ENCODE measurements around the gene KLC1.

KLC1 gene

DNA sequence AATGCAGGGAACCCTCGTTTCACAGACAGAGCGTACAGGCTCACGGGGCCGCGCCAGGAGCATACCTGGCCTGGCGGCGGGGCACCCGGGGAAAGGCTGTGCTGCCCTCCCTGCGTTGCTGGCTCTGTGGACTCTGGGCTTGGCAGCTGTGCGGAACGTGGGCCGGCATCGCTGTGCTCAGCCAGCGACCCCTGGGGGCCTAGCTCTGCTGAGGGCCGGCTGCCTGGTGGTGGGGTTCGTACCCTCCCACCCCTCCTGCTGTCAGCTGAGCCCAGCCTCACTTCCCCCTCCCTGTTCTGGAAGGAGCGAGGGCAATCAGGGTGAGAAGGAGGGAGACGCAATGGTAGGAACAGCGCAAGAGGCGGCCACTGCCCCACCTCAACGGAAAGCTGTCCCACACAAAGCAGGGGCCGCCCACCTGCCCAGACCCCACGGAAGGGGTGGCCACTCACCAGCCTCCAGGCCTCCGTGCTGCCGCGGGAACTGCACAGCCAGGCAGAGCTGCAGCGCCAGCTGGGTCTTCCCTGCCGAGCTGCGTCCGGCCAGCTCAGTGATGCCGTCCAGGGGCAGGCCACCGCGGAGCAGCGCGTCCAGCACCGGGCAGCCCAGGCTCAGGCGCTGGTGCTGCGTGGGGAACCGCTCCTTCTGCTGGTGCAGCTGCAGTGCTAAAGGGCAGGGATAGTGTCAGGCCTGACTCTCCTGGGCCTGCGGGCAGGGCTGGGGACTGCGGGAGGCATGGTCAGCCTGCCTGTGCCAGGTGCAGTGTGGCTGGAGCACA lies 77.7 kb downstream of the KLC1 start:
- no peak for DNase-seq

DNA sequence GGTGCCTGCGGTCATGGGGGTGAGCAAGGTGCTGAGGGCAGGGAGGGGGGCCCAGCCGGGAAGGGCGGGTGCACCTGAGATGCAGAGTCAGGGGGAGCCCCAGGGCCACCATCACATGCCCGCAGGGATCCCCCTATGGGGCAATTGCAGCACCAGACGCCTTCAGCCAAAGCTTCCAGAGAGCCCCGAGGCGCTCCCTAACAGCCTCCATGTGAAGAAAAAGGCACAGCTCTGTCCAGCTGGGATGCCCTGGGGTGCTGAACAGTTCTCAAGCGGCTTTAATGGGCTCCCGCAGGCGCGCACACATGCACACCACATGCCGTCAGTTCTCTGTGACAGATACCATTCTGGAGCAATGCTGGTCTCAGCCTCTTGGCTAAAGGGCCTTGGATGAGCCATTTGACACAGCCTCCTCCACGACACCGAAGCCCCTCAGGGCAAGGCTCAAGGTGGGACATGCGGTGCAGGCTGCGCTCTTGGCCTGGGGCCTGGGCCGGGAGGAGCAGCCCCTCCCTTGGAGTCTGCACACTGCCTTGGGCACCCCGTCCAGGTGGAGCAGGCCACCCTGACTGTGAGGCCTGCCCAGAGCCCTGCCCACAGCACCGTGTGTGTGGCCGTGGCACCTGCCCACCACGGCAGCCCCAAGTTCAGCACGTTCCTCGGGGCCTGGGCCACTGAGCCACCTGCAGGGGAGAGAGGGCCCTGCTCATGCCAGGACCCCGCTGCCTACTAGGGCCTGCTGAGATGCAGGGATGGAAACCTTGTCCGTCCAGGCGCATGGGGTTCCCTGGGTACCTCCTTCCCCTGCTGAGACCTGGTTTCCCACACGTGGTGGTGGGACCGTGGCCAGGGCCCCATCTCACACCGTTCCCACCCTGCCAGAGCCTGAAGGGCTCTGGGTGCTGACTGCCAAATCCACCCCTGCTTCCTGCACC lies 78.6 kb downstream of the KLC1 start:
- no peak for DNase-seq

DNA sequence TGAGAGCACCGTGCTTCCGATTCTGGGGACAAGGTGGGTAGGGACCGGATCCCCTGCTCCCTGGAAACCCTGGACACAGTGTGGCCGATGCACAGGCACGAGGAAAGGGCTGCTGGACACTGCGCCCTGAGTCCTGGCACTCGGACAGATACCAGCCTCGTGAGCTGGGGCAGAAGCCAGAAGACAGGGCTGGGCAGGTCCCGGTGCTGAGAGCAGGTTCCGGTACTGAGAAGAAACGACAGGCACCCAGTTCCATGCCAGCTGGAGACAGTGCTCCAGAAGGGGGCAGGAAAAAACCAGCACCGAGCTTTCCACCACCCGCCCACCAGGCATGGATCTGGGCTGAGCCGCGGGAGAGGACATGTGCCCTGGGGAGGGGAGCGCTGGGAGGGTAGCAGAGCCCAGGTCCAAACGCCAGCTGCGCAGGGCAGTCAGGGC lies 79.8 kb downstream of the KLC1 start:
- no peak for DNase-seq

DNA sequence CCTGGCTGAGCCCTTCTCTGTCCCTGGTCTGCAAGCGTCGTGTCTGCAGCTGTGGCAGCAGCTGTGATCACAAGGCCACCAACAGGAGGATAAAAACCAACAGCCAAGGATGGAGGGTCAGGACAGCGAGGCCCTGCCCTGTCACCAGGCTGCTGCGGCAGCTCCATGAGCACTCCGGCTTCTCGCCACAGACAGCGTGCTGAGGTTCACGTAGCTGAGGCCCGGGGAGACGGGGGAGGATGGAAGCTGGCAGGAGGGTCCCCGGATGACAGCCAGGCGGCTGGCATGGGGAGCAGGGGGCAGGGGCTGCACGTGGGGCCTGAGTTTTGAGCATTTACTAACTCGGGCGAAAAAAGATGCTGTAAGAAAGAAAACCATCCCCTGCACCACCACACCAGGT lies 80.8 kb downstream of the KLC1 start:
- DNase-seq, result no peak

DNA sequence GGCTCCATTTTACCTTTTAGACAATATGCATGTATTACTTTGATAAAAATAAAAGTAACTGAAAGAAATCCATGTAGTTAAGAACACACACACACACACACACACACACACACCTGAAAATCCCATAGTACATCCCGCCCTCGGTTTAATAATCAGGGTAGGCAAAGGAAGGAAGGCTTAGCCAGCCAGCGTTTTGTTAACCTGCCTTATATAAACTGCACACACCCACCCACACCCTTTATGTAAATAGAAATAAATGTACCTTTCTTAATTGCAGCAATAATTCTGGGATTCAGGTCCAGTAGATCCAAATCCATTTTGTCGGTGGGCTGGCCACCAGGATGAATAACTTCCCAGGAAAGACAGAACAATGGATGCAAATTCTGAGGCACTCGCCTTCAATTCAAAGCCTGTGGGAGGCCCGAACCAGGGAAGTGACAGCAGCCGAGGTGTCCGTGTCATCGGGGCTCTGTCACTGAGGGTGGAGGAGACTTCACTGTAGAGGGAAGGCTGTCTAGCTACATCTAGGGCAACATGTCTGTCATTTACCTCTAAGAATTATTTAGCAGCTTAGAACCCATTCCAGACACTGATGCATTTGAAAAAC lies 81.9 kb downstream of the KLC1 start:
- no peak for DNase-seq

DNA sequence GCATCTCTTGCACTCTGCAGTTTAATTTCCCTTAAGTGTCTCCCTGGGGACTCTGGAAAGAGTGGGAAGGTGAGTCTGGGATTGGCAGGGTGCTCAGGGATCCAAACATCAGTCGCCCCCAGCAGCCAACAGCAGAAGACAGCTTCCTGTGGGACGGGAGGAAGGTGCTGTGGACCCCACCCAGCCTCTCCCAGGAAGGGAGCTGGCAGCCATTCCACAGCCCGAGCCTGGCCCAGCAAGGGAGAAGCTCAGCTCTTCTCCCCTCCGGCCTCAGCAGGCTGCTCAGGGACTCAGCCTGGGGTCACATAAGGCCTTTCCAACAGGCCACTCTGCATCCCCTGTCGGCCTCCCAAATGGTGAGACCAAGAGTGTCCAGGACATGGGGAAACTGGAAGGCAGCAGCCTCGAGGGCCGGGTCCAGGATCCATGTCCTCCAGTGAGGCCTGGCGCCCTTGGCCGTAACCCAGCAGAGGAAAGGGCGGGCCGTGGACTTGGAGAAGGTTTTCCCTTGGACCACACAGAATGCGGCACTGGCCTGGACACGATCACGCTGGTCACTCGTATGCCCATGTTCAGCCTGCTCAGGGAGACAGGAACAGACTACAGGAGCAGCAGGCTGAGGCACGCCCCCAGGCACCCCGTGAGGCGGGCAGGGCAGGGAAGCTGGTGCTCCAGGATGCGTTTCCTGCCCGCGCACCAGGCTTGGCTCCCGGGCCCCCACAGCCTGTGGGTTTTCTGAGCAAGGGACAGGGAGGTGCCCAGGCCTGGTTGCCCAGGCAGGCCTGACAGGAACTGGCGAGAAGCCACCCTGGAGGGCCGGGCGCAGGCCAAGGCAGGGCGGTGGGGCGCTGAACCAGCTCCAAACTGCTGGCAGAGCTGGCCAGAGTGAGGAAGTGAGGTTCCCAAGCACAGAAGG lies 82.8 kb downstream of the KLC1 start:
- DNase-seq, result no peak

DNA sequence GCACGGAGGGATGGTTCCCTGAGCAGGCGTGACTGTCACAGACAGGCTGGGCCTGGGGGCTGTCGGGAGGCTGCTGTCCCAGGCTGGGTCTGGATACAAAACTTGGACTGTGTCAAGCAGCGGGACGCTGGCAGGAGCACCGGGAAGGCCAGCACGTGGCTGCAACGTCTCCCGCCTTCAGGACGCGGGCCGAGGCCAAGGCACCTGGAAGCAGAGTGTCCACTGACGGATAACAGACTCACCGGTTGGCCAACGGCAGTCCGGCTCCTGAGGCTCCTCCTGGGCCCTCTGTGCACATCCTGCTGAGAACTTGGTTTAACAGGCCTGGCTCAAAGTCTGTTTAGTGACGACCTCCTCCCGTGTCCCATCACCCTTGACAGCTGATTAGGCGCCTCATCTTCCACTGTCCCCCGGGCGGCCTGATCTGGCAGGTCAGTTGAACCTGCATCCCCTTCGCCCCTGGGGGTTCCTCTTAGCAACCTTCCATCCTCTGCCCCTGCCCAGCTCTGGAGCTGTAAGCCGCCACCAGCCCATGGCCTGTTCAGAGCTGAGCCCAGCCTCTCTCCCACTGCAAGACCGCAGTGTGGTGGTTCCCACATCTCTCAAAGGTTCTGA lies 83.7 kb downstream of the KLC1 start:
- no peak for DNase-seq

DNA sequence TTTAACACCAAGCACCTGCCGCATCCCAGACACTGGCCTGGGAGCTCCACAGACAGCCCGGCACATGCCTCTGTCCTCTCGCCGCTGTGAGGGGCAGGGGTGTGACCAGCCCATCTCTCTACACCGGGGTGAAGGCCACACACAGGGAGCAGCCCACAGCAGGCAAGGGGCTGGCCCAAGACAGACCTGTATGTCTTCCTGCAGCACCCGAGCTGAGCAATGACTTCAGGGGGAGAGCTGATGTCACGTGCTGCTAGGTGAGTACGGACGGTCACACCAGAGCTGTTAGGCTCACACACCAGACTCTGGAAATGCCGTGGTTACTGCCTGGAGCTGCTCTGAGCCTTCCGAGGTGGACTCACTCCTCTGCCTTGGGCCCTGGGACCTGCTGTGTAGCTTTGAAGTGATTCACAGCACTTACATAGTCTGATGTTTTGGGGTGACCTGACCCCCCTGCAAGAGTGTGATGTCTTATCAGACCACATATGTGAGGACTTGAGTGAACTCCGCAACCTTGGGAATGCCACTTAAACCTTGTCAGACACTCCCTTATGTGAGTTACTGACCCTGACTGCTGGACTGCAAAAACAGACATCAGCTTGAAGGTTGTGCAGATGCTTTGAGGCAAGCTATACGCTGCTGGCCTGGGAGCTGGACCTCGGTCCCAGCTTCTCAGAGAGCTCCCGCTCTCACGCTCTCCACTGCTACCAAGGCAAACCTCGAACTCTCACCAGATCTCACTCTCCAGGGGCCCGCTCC lies 84.5 kb downstream of the KLC1 start:
- DNase-seq, result no peak

DNA sequence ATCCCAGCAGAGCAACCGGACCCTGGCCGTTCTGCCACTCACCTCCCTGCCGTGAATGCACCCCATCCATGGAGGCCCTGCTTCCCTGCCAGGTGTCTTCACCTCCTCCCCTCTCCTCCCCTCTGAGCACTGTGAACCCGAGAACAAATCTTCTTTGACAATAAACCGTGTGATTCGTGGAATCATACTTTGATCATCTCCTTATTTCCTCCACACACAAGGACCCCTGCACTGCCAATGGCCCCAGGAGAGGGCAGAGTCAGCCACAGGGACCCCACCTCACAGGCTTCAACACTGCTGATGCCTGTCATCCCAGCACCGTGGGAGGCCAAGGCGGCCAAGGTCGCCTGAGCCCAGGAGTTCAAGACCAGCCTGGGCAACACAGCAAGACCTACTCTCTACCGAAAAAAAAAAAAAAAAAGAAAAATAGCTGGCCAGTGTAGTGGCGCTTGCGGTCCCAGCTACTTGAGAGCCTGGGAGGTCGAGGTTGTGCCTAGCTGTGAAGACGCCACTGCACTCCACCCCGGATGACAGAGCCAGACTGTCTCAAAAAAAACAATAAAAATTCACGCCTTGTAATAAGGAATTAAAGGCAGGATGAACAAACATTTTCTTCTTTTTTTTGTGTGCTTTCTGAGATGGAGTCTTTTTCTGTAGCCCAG lies 85.2 kb downstream of the KLC1 start:
- no peak for DNase-seq

DNA sequence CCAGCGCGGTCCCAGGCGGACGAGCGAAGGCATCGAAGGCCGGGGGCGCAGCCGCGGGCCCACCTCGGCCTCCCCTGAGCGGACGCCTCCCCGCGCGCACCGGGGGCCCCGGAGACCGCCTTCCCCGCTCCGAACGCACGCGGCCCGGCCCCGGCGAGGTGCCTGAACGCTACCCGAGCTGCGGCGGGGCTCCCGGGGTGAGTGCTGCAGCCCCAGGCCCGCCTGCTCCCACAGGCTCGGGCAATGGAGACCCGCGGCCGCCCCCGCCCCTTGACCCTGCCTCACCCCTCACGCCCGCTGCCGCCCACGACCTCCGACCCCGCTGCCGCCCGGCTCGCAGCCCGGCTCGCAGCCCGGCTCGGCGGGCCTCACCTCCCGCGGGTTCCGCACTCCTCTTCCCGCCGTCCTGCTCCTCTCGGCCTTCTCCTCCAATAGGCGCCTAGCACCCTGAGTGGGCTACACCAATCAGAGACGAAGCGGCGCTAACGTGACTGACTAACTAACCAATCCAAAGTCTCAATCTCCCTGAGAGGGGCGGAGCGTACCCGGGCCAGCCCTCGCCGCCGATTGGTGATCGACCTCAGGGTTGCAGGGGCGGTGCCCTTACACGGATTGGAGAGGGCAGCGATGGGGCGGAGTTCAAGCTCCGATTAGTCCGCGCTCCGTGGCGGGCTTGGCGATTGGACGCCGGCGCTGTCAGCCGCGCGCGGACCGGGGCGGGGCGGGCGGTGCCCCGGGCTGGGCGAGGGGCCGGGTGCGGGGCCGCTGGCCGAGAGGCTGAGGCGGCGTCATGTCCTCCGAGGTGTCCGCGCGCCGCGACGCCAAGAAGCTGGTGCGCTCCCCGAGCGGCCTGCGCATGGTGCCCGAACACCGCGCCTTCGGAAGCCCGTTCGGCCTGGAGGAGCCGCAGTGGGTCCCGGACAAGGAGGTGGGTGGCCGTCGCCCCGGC lies 86.3 kb downstream of the KLC1 start, which contains the start of the genes XRCC3 and ZFYVE21:
Gene XRCC3 (minus strand): TSS at position 400 of the 949 bp plus-strand sequence. CDS start 4,364 bp downstream, outside the sequence.
Gene ZFYVE21 (plus strand): TSS at position 759 of the 949 bp plus-strand sequence. CDS start 32 bp downstream, at position 791.
- peak; percentile 97 to 100 (median 99) for DNase-seq

DNA sequence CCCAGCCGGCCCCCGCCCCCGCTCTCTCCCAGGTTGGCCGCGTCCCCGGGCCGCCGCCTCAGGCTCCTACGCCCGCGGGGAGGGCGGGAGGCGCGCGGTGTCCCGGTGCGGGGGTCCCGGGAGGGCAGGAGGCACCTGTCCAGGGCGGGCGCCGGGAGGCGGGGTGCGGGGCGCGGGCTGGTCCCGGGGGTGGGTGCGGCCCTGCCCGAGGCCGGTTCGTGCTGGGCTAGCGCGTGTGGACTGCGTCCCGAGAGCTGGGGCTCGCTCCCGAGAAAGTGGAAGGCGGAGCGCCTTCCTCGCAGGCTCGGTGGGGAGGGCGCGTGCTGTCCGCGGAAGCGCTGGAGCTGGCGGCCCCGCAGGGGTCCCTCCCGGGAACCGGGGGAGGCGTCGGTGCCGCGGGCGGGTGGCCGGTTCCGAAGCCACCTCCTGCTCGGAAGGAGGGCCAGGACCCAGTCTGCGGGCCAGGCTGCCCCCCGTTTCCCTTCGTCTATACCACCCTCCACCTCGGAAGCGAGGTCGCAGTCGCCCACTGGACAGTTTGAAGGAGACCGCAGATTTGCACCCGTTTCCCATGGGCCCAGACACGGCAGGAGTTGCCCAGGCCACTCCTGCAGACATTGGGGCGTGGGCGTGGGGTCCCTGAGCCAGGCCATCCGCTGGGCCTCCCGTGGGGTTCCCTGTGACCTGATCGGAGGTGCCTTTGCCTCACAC lies 87.2 kb downstream of the KLC1 start:
- DNase-seq, result no peak

DNA sequence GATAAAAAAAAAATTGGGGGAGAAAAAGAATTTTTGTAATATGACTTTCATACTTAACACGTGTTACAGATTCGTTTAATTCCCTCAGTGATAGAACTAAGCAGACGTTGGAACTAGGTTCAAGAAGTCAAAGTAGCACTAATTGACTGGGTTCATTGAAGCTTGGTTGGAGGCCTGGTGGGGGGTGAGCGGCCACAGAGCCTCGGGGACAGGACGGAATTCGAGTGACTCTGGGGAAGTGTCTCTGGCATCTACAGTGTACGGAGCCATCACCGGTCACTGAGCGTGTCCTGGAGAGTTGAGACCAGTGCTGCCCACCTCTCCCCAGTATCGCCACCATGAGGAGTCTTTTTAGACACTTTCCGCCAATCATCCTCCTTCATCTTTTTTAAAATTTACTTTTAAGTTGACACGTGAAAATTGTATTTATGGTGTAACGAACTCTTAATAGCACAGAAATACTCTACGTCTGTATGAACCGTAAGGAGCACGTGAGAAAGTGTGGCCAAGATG lies 87.9 kb downstream of the KLC1 start:
- no peak for DNase-seq

DNA sequence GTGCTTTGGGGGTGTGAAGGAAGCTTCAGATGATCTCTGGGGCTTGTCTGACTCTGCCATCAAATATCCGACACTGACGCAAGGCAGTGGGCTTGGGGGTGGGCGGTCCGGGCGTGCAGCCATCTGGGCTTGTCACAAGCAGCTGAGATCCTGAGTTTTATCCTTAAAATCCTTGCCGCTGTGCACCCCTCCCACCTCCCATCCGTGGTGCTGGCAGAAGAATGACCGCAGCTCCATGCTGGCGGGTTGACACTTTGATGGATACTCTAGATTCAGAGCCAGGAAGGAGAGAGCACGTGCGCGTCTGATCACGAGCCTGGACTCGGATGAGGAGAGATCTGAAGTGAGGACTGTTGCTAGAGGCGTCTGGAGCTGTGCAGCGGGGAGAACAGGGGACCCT lies 89.6 kb downstream of the KLC1 start:
- DNase-seq, result no peak

DNA sequence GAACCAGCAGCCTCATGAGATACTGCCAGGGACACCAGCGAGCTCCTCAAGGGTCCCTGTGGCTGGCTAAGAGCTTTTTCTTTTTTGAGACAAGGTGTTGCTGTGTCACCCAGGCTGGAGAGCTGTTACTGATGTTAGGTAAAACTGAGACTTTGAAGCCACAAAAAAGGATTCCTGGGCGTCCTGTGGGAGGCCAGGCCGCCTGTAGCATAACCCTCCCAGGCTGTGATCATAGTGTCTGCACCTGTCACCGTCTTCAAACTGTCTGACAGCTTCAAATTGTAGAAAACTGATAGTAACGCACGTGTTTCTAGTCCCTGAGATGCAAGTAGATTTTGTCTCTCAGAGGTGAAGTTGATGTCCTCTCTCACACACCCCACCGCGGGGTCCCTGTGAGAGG lies 90.7 kb downstream of the KLC1 start:
- DNase-seq, result no peak

DNA sequence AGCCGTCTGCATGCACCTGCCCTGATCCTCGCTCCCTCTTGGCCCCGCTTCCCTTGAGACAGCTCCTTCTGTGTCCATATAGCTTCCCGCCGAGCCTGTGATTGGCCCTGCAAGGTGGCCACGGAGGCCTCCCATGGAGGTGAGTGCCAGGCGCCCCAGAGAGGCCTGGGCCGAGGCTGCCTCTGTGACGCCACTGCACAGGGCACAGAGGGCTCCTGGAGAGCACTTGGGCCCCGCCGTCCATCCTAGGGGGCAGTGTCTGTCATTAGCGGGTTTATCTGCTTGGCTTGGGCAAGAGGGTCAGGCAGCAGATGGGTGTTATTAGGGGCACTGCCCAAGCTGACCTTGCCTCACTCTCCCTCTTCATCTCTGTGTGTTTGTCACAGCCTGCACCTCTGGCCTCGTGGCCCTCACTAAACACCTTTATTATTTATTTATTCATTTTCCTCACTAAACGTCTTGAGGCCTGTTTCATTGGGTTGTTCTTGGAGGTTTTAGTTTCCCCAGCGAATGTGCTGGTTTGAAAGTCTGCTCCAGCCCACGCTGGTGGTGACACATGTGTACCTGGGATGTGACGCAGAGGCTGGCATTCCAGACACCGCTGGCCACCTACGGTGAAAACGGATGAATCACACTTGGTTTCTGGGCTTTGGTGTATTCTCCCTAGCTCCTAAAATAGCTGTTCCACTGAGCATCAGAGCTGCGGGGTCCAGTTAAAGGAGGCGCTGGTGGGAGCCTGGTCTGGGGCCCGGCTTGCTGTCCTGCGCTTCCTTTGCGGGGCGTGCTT lies 92.5 kb downstream of the KLC1 start:
- DNase-seq, result no peak

DNA sequence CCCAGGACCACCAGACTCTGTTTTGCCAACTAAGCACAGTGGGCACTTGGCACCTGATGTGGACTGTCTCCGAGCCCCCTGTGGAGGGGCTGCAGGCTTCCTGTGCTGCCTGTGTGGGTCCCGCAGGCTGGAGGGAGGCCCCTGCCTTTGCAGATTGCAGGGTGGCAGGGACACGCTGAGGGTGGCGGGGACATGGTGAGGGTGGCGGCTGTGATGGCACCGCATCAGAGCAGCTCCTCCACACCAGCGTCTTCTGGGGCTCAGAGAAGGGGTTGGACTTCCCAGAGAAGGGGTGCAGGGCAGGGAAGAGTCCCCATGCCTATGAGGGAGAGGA lies 94.7 kb downstream of the KLC1 start:
- no peak for DNase-seq

DNA sequence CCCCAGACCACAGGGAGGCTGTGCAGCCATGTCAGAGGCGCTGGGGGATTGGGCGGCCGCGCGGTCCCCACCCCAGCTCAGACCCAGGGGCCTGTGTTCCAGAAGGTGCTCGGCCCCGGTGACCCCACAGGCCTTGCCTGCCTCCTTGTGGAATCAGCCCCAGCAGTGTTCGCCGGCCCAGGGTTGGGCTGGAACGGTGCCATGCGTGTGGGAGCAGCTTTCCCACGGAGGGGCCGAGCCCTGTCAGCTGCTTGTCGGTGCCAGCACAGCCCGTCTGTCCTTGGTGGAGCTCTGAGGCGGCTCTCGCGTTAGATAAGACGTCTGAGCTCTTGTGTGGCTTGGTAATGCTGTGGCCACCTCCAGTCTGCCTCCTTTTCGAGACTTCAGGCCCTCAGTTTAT lies 95.1 kb downstream of the KLC1 start:
- DNase-seq, result no peak
